IMR-90 (cell line): ENCODE data around the gene PCYT2. TPM values are rescaled to one million over a fixed set of nuclear protein-coding genes. Genes with fewer than 3 reads are reported as not detected.

Experiments
- ATAC-seq: fragments of 200-7000 bp; cut with Tn5 transposase; 2 replicates; pipeline ENCODE4 v1.9.1; 2020; ENCODE audit warnings: low read depth, mild to moderate bottlenecking, moderate library complexity
- BruUV-seq: library from RNA; stranded (reverse); fragments of 400-500 nt; replicated peaks from 2 replicates; lab custom pipeline; 2021; lab: Mats Ljungman, UMichigan
- CTCF ChIA-PET: fragments of 300-600 bp; formaldehyde crosslinking; extraction: SDS; loops from one replicate; lab custom pipeline; 2021; ENCODE audit warnings: antibody characterized with exemption; lab: Yijun Ruan, JAX
- POLR2A ChIA-PET: fragments of 300-600 bp; sonication (Branson Sonifier 250); formaldehyde crosslinking; loops from one replicate; lab custom pipeline; 2022; ENCODE audit warnings: antibody characterized with exemption; ENCODE audit not compliant: unreplicated experiment; lab: Charles Lee
- DNase-seq: peaks from one replicate; pipeline ENCODE4 v3.0.0; 2013
- H2AFZ ChIP-seq: replicated peaks from 2 replicates; pipeline ENCODE3; 2013; ENCODE audit warnings: low read length, mild to moderate bottlenecking; ENCODE audit not compliant: poor library complexity
- H2AK5ac ChIP-seq: 2 replicates; pipeline ENCODE4 v1.6.1; 2013; ENCODE audit warnings: low read depth, low read length, inconsistent platforms
- H2AK9ac ChIP-seq: replicated peaks from 2 replicates; pipeline ENCODE3; 2013; ENCODE audit warnings: mild to moderate bottlenecking, low read depth, low read length, moderate library complexity; ENCODE audit not compliant: poor library complexity
- H2BK120ac ChIP-seq: 2 replicates; pipeline ENCODE4 v1.6.1; 2013; ENCODE audit warnings: low read depth, low read length, inconsistent platforms
- H2BK15ac ChIP-seq: 3 replicates; pipeline ENCODE4 v1.6.1; 2013; ENCODE audit warnings: low read depth, low read length, inconsistent platforms
- H2BK20ac ChIP-seq: 2 replicates; pipeline ENCODE4 v1.6.1; 2013; ENCODE audit warnings: low read depth, mild to moderate bottlenecking, inconsistent platforms, low read length, moderate library complexity
- H2BK5ac ChIP-seq: 2 replicates; pipeline ENCODE4 v1.6.1; 2013; ENCODE audit warnings: mild to moderate bottlenecking, low read depth, low read length, inconsistent platforms; ENCODE audit not compliant: poor library complexity, severe bottlenecking
- H3K14ac ChIP-seq: replicated peaks from 2 replicates; pipeline ENCODE4 v1.6.1; 2013; ENCODE audit warnings: low read depth, low read length, inconsistent platforms
- H3K18ac ChIP-seq: 2 replicates; pipeline ENCODE4 v1.6.1; 2013; ENCODE audit warnings: low read depth, low read length, control low read depth
- H3K23ac ChIP-seq: 2 replicates; pipeline ENCODE4 v1.6.1; 2013; ENCODE audit warnings: low read depth, low read length, inconsistent platforms
- H3K27ac ChIP-seq: 2 replicates; pipeline ENCODE4 v1.5.1; 2013; ENCODE audit warnings: mild to moderate bottlenecking, control low read depth, low read length; ENCODE audit not compliant: insufficient read depth
- H3K27me3 ChIP-seq: 2 replicates; pipeline ENCODE4 v1.6.1; 2013; ENCODE audit warnings: low read length; ENCODE audit not compliant: control insufficient read depth, insufficient read depth
- H3K36me3 ChIP-seq: 2 replicates; pipeline ENCODE4 v1.6.1; 2013; ENCODE audit warnings: low read length, mixed read lengths; ENCODE audit not compliant: control insufficient read depth, insufficient read depth
- H3K4ac ChIP-seq: 2 replicates; pipeline ENCODE4 v1.6.1; 2013; ENCODE audit warnings: low read depth, low read length, inconsistent platforms
- H3K4me1 ChIP-seq: 2 replicates; pipeline ENCODE4 v1.6.1; 2013; ENCODE audit warnings: low read length, mixed read lengths; ENCODE audit not compliant: control insufficient read depth, insufficient read depth
- H3K4me2 ChIP-seq: 2 replicates; pipeline ENCODE4 v1.6.1; 2013; ENCODE audit warnings: low read depth, mild to moderate bottlenecking, control low read depth, low read length, moderate library complexity
- H3K4me3 ChIP-seq: 2 replicates; pipeline ENCODE4 v1.5.1; 2013; ENCODE audit warnings: low read depth, mild to moderate bottlenecking, control low read depth, low read length, moderate library complexity; ENCODE audit not compliant: insufficient read depth
- H3K56ac ChIP-seq: 2 replicates; pipeline ENCODE4 v1.6.1; 2013; ENCODE audit warnings: low read length, inconsistent platforms; ENCODE audit not compliant: insufficient read depth; ENCODE audit errors: extremely low read depth
- H3K79me1 ChIP-seq, 2 experiments: 2 replicates each; pipeline ENCODE4 v1.6.1; 2013; ENCODE audit warnings: low read length in 2 of 2, inconsistent platforms in 1 of 2, low read depth in 1 of 2
- H3K9ac ChIP-seq: 2 replicates; pipeline ENCODE4 v1.6.1; 2013; ENCODE audit warnings: low read depth, low read length, control low read depth
- H3K9me1 ChIP-seq: 2 replicates; pipeline ENCODE4 v1.6.1; 2013; ENCODE audit warnings: low read length, inconsistent platforms; ENCODE audit not compliant: insufficient read depth
- H3K9me3 ChIP-seq: 2 replicates; pipeline ENCODE4 v1.6.1; 2013; ENCODE audit warnings: low read length; ENCODE audit not compliant: control insufficient read depth, insufficient read depth
- H4K20me1 ChIP-seq: 2 replicates; pipeline ENCODE4 v1.6.1; 2013; ENCODE audit warnings: low read length, inconsistent platforms; ENCODE audit not compliant: insufficient read depth
- H4K5ac ChIP-seq: 2 replicates; pipeline ENCODE4 v1.6.1; 2013; ENCODE audit warnings: mild to moderate bottlenecking, low read depth, low read length, control low read depth
- H4K8ac ChIP-seq, 2 experiments: 2 replicates each; pipeline ENCODE4 v1.6.1; 2013; ENCODE audit warnings: low read depth in 2 of 2, low read length in 2 of 2, control low read depth in 1 of 2, inconsistent platforms in 1 of 2
- H4K91ac ChIP-seq: 2 replicates; pipeline ENCODE4 v1.6.1; 2013; ENCODE audit warnings: low read depth, low read length, inconsistent platforms; ENCODE audit not compliant: insufficient read depth
- BHLHE40 ChIP-seq: fragments of 150-350 bp; IDR thresholded peaks from 2 replicates; pipeline ENCODE4 v1.6.1; 2016; ENCODE audit warnings: mild to moderate bottlenecking, low read depth, low read length
- CEBPB ChIP-seq: IDR thresholded peaks from 2 replicates; pipeline ENCODE4 v1.6.1; 2012; ENCODE audit warnings: low read depth, low read length, improper control_type of control experiment
- ELK1 ChIP-seq: fragments of 150-350 bp; IDR thresholded peaks from 2 replicates; pipeline ENCODE4 v1.6.1; 2016; ENCODE audit warnings: low read depth, mild to moderate bottlenecking, low read length, moderate library complexity, borderline replicate concordance
- FOS ChIP-seq: fragments of 150-350 bp; IDR thresholded peaks from 2 replicates; pipeline ENCODE4 v1.6.1; 2016; ENCODE audit warnings: low read depth, low read length
- MAFK ChIP-seq: IDR thresholded peaks from 2 replicates; pipeline ENCODE4 v1.6.1; 2012; ENCODE audit warnings: low read depth, low read length, improper control_type of control experiment
- MAZ ChIP-seq: IDR thresholded peaks from 2 replicates; pipeline ENCODE4 v1.6.1; 2012; ENCODE audit warnings: low read depth, mild to moderate bottlenecking, low read length, improper control_type of control experiment, moderate library complexity, borderline replicate concordance
- MXI1 ChIP-seq: IDR thresholded peaks from 2 replicates; pipeline ENCODE4 v1.6.1; 2012; ENCODE audit warnings: low read depth, mild to moderate bottlenecking, low read length, moderate library complexity, borderline replicate concordance
- POLR2A ChIP-seq: IDR thresholded peaks from 2 replicates; pipeline ENCODE4 v1.6.1; 2012; ENCODE audit warnings: mild to moderate bottlenecking, low read depth, low read length
- RAD21 ChIP-seq: IDR thresholded peaks from 2 replicates; pipeline ENCODE4 v1.6.1; 2012; ENCODE audit warnings: low read length, improper control_type of control experiment
- RFX5 ChIP-seq: IDR thresholded peaks from 2 replicates; pipeline ENCODE4 v1.8.0; 2012; ENCODE audit warnings: low read depth, mild to moderate bottlenecking, low read length, moderate library complexity
- SMC3 ChIP-seq: fragments of 150-350 bp; IDR thresholded peaks from 2 replicates; pipeline ENCODE4 v1.6.1; 2016; ENCODE audit warnings: low read depth, mild to moderate bottlenecking, antibody characterized with exemption, low read length, moderate library complexity
- USF2 ChIP-seq: fragments of 150-350 bp; IDR thresholded peaks from 2 replicates; pipeline ENCODE4 v1.6.1; 2017; ENCODE audit warnings: mild to moderate bottlenecking, antibody characterized with exemption, low read length, low read depth
- WGBS, 2 experiments: methylation state at CpG; one replicate each; pipeline versions ENCODE4 v1.1.5 to v1.1.7; 2013; ENCODE audit warnings: missing lambda C conversion rate in 2 of 2; ENCODE audit not compliant: insufficient read length in 1 of 2; ENCODE audit errors: extremely low coverage in 2 of 2; 5-methylcytosine and 5-hydroxymethylcytosine counted together
- dilution Hi-C: fragments of 300-500 bp; cut with HindIII; formaldehyde crosslinking; loops from one replicate; pipeline ENCODE4 v1.14.3; 2018; ENCODE audit warnings: low sequenced_read_pairs; ENCODE audit not compliant: unreplicated experiment
- in situ Hi-C: fragments of 300-500 bp; cut with MboI; formaldehyde crosslinking; loops from 3 replicates; pipeline ENCODE4 v1.14.3; 2019; ENCODE audit warnings: low sequenced_read_pairs, inconsistent platforms, mixed read lengths
- intact Hi-C: fragments of 100-400 bp; cut with micrococcal nuclease; formaldehyde crosslinking; loops from 2 replicates; pipeline ENCODE4 v1.10.0; 2022
- polyA plus RNA-seq, 3 experiments: library from polyadenylated mRNA; depleted of rRNA; stranded (reverse); fragments of >200 nt; gene quantifications; 2 replicates each; pipeline ENCODE4 v1.2.3, GENCODE V29; 2012; ENCODE audit warnings: low replicate concordance in 1 of 3
- total RNA-seq: library from RNA; depleted of rRNA; stranded (reverse); fragments of >200 nt; gene quantifications from 2 replicates; pipeline ENCODE4 v1.2.3, GENCODE V29; 2012

The PCYT2 gene
- total and polyA plus RNA-seq, 2 of the 4 experiments (the other 2 are of a cell fraction): 37.3 to 38.5 TPM

- H2AFZ ChIP-seq: no peak overlapping the region
- peaks cover 53% of the 10 kb centered on the region for H4K20me1 ChIP-seq
- dilution Hi-C loops (no loop called here), intact Hi-C loops (no loop called here), in situ Hi-C loops (no loop called here)
- H4K91ac ChIP-seq: no peak overlapping the region
- H3K4me3 ChIP-seq: no peak overlapping the region
- H3K36me3 ChIP-seq: peaks cover 43% of the 10 kb centered on the region
- no peak overlapping the region for H3K9ac ChIP-seq
- no peak overlapping the region for H3K4me2 ChIP-seq
- H2BK15ac ChIP-seq: no peak overlapping the region
- no peak overlapping the region for H2AK9ac ChIP-seq
- no peaks in the 10 kb centered on the region for H3K9me3 ChIP-seq
- no peak overlapping the region for H2AK5ac ChIP-seq
- no peak overlapping the region for H3K4ac ChIP-seq
- peaks cover 15 to 64% of the 10 kb centered on the region in 2 experiments for H3K79me1 ChIP-seq
- H3K27ac ChIP-seq: no peak overlapping the region
- H3K4me1 ChIP-seq: peaks cover 13% of the 10 kb centered on the region
- TF ChIP-seq SMC3 (no peak), RFX5 (no peak), ELK1 (no peak), CEBPB (no peak), MAZ (no peak), FOS (no peak), BHLHE40 (no peak), USF2 (no peak), MAFK (no peak), POLR2A (no peak), RAD21 (no peak), MXI1 (no peak)
- no peak overlapping the region for H3K18ac ChIP-seq
- H3K23ac ChIP-seq: no peak overlapping the region
- H4K8ac ChIP-seq: no peak overlapping the region
- H3K27me3 ChIP-seq: no peaks in the 10 kb centered on the region
- ATAC-seq: no peak
- H4K5ac ChIP-seq: no peak overlapping the region
- no peak overlapping the region for H2BK120ac ChIP-seq
- no peak overlapping the region for H2BK20ac ChIP-seq
- no peak overlapping the region for H3K56ac ChIP-seq
- ChIA-PET POLR2A (no interaction called here), CTCF (no interaction called here)
- H3K9me1 ChIP-seq: peaks cover 16% of the 10 kb centered on the region; the same call in 1 of the 2 replicates
- H2BK5ac ChIP-seq: no peak overlapping the region
- no peak for DNase-seq
- WGBS, 2 experiments: 98% methylated on average over 22 of the region's 36 CpGs; no CpG with 5 or more reads in 1 of the 2 experiments
- no TSS peak for BruUV-seq
- H3K14ac ChIP-seq: no peak overlapping the region
Observed at GRCh38 chr17:81914103-81914850, 3.1 kb upstream of the PCYT2 start.
